Smooth muscle cell (in vitro differentiated cells): ENCODE measurements around the gene SAFB. TPM values are rescaled to one million over a fixed set of nuclear protein-coding genes. Genes with fewer than 3 reads are reported as not detected.

Experiments used
- DNase-seq: peaks from one replicate; lab custom pipeline; 2025; ENCODE audit not compliant: unreplicated experiment; lab: John Stamatoyannopoulos, UW
- H2AFZ ChIP-seq: fragments of 200-600 bp; sonication (generic); 2 replicates; pipeline ENCODE4 v1.6.0; 2016; ENCODE audit warnings: antibody characterized with exemption, low read depth, mild to moderate bottlenecking
- H3F3A ChIP-seq: fragments of 200-600 bp; sonication (generic); 2 replicates; pipeline ENCODE4 v1.6.0; 2017; ENCODE audit warnings: antibody characterized with exemption, low read depth
- H3K27ac ChIP-seq: fragments of 200-600 bp; sonication (generic); 2 replicates; pipeline ENCODE4 v1.5.1; 2016; ENCODE audit warnings: low read depth, mild to moderate bottlenecking
- H3K27me3 ChIP-seq: fragments of 200-600 bp; sonication (generic); 2 replicates; pipeline ENCODE4 v1.6.1; 2016; ENCODE audit warnings: low read depth, mild to moderate bottlenecking
- H3K36me3 ChIP-seq: fragments of 200-600 bp; sonication (generic); 2 replicates; pipeline ENCODE4 v1.5.1; 2016; ENCODE audit warnings: low read depth
- H3K4me1 ChIP-seq: fragments of 200-600 bp; sonication (generic); 2 replicates; pipeline ENCODE4 v1.5.1; 2016; ENCODE audit warnings: low read depth
- H3K4me2 ChIP-seq: fragments of 200-600 bp; sonication (generic); 2 replicates; pipeline ENCODE4 v1.6.0; 2016; ENCODE audit warnings: mild to moderate bottlenecking
- H3K4me3 ChIP-seq: fragments of 200-600 bp; sonication (generic); 2 replicates; pipeline ENCODE4 v1.5.1; 2016; ENCODE audit warnings: mild to moderate bottlenecking
- H3K79me2 ChIP-seq: fragments of 200-600 bp; sonication (generic); 2 replicates; pipeline ENCODE4 v1.6.0; 2016; ENCODE audit warnings: low read depth, mild to moderate bottlenecking
- H3K9ac ChIP-seq: fragments of 200-600 bp; sonication (generic); 2 replicates; pipeline ENCODE4 v1.6.0; 2016; ENCODE audit warnings: low read depth
- H3K9me3 ChIP-seq: fragments of 200-600 bp; sonication (generic); replicated peaks from 2 replicates; pipeline ENCODE4 v1.5.1; 2016; ENCODE audit warnings: low read depth
- H4K20me1 ChIP-seq: fragments of 200-600 bp; sonication (generic); 2 replicates; pipeline ENCODE4 v1.6.0; 2016; ENCODE audit warnings: low read depth
- CTCF ChIP-seq: fragments of 200-600 bp; sonication (generic); IDR thresholded peaks from 2 replicates; pipeline ENCODE4 v1.5.1; 2017; ENCODE audit warnings: borderline replicate concordance, mild to moderate bottlenecking, antibody characterized with exemption; ENCODE audit not compliant: insufficient read depth, poor library complexity, severe bottlenecking
- WGBS: methylation state at CpG from one replicate; pipeline ENCODE4 v1.1.7; 2016; ENCODE audit warnings: low lambda C conversion rate; 5-methylcytosine and 5-hydroxymethylcytosine counted together
- polyA plus RNA-seq: library from polyadenylated mRNA; unstranded; fragments of >200 nt; fragmentation: Nextera tagmentation; extraction: Ambion mirVana; gene quantifications from 2 replicates; pipeline ENCODE4 v1.2.1, GENCODE V29; 2016
- total RNA-seq: library from RNA; depleted of rRNA; stranded (reverse); fragments of >200 nt; gene quantifications from 2 replicates; pipeline ENCODE4 v1.2.3, GENCODE V29; 2014

Gene SAFB
- total and polyA plus RNA-seq, 2 experiments from 2014 or later: 22.8 to 74.3 TPM

GRCh38 chr19:5711713-5712161 is 88.9 kb downstream of the SAFB start:
- H4K20me1 ChIP-seq: peaks cover 64% of the 10 kb centered on the region
- peaks cover 27% of the 10 kb centered on the region for H3K79me2 ChIP-seq
- H3K4me3 ChIP-seq: no peak overlapping the region
- no peaks in the 10 kb centered on the region for H3F3A ChIP-seq
- no peaks in the 10 kb centered on the region for H3K9me3 ChIP-seq
- H2AFZ ChIP-seq: no peak overlapping the region
- no peak for DNase-seq
- H3K27ac ChIP-seq: no peak overlapping the region
- WGBS: 96% methylated on average over 25 of the region's 25 CpGs
- H3K4me1 ChIP-seq: no peaks in the 10 kb centered on the region
- H3K9ac ChIP-seq: no peak overlapping the region
- no peak overlapping the region for H3K4me2 ChIP-seq
- no peak for TF ChIP-seq CTCF
- no peaks in the 10 kb centered on the region for H3K27me3 ChIP-seq
- H3K36me3 ChIP-seq: no peaks in the 10 kb centered on the region

DNA sequence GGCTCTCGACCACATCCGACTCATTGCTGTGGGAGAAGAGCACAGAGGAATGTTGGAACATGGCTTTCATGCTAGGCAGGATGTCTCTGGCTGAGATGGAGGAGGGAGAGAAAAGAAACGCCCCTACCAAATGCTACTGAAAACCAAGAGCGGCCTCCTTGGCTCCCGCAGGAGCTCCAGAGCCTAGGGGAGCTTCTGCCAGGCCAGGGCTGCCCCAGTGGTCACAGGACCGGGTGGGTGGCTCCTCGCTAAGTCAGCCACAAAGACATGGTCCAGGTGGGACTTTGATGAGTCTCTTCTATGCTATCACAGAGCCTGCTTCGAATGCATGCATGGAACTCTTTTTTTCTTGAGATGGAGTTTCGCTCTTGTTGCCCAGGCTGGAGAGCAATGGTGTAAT is 90.3 kb downstream of the SAFB start:
- H3K79me2 ChIP-seq: peaks cover 42% of the 10 kb centered on the region
- H3K4me2 ChIP-seq: no peak overlapping the region
- WGBS: 93% methylated on average over 9 of the region's 9 CpGs
- no peaks in the 10 kb centered on the region for H3K36me3 ChIP-seq
- DNase-seq: no peak
- no peak overlapping the region for H3K9ac ChIP-seq
- H3K27me3 ChIP-seq: no peaks in the 10 kb centered on the region
- H3K9me3 ChIP-seq: no peaks in the 10 kb centered on the region
- no peak overlapping the region for H3K27ac ChIP-seq
- H3K4me3 ChIP-seq: no peak overlapping the region
- no peak for TF ChIP-seq CTCF
- no peaks in the 10 kb centered on the region for H3F3A ChIP-seq
- H2AFZ ChIP-seq: no peak overlapping the region
- H4K20me1 ChIP-seq: peaks cover 79% of the 10 kb centered on the region
- peaks cover under 1% of the 10 kb centered on the region for H3K4me1 ChIP-seq

DNA sequence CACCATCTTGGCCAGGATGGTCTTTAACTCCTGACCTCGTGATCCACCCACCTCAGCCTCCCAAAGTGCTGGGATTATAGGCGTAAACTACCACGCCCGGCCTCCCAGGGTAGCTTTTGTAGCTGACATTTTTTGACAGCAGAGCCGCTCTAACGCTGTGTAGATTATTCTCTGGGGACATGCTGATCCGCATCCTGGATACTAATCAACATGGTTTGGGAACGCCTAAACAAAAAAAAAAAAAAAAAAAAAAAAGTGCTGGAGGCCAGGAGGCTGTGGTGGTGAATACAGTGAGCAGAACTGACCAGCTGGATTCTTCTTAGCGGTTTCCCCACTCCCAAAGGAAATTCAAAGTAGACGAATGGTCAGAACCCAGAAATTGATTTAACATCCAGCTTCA is 91.9 kb downstream of the SAFB start:
- Histone ChIP-seq H4K20me1 (peaks cover 77% of the 10 kb centered on the region), H3K36me3 (no peaks in the 10 kb centered on the region), H3K79me2 (peaks cover 51% of the 10 kb centered on the region), H2AFZ (no peak overlapping the region), H3K27ac (no peak overlapping the region), H3F3A (peaks cover 12% of the 10 kb centered on the region), H3K27me3 (no peaks in the 10 kb centered on the region), H3K4me2 (no peak overlapping the region), H3K9ac (no peak overlapping the region), H3K9me3 (no peaks in the 10 kb centered on the region), H3K4me1 (peaks cover 10% of the 10 kb centered on the region), H3K4me3 (no peak overlapping the region)
- WGBS: 99% methylated on average over 10 of the region's 10 CpGs
- DNase-seq: no peak
- TF ChIP-seq CTCF: no peak

- no peak for TF ChIP-seq CTCF
- H3K79me2 ChIP-seq: peaks cover 51% of the 10 kb centered on the region
- no peak overlapping the region for H3K4me3 ChIP-seq
- peak overlapping the region; percentile 96 for H3K4me2 ChIP-seq
- H3K9me3 ChIP-seq: no peaks in the 10 kb centered on the region
- H3K36me3 ChIP-seq: no peaks in the 10 kb centered on the region
- H3K27me3 ChIP-seq: no peaks in the 10 kb centered on the region
- DNase-seq: no peak
- peaks cover 10% of the 10 kb centered on the region for H3K4me1 ChIP-seq
- peaks cover 12% of the 10 kb centered on the region for H3F3A ChIP-seq
- WGBS: 94% methylated on average over 8 of the region's 8 CpGs
- no peak overlapping the region for H2AFZ ChIP-seq
- H3K27ac ChIP-seq: peak overlapping the region; percentile 98
- peaks cover 60% of the 10 kb centered on the region for H4K20me1 ChIP-seq
- peak overlapping the region; percentile 94 for H3K9ac ChIP-seq
Observed at GRCh38 chr19:5717215-5717935, 94.5 kb downstream of the SAFB start.
